Renal cortex interstitium (tissue), 11 donors: ENCODE results near the gene HECTD1. TPM values are rescaled to one million over a fixed set of nuclear protein-coding genes. Genes with fewer than 3 reads are reported as not detected.
A peak's percentile ranks its signal among the peaks of the same experiment; 100 is the strongest.

ENCODE experiments used
- DNase-seq, 11 donors: peaks; one replicate each; pipeline ENCODE4 v3.0.0-alpha.2; 2013; ENCODE audit warnings: low read depth in 9 of 11, low spot score in 4 of 11; ENCODE audit errors: extremely low read depth in 1 of 11
- polyA plus RNA-seq, 3 donors: library from polyadenylated mRNA; unstranded; fragments of 120-200 nt; gene quantifications; one replicate each; pipeline ENCODE4 v1.2.1, GENCODE V29; 2013; ENCODE audit not compliant: insufficient read length in 3 of 3

HECTD1 gene
- polyA plus RNA-seq, 3 donors = 165 to 195 (median 170) TPM

DNA sequence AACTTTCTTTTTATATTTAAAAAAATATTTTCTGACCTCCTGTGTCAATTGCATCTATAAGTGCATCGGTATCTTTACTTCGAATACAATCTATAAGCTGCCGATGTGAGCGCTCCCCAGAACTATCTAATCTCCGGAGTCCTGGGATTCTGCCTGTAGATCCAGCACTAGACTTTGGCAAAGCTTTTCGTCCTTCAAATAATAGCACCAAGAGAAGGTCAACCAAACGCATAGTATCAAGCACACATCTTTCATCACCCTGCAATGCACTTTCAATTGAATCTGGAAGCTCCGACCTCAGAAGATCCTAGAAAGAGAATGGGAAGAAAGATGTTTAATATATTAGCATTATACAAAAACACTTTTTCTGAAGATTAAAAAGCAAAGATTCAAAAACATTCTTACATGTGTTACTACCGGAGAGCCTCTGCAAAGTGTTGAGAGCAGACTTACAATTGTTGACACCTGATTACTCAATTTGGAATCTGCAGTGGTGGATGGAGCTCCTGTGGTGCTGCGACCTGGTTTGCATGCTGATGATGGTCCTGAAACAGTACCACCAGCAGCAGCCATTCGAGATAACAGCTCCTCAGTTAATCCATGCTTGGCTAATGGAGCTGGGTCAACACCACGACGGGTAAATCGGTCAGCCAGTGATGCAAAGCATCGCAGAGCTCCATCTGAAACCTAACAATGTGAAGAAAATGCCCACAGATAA is 34.3 kb downstream of the HECTD1 start:
- DNase-seq = no peak

DNA sequence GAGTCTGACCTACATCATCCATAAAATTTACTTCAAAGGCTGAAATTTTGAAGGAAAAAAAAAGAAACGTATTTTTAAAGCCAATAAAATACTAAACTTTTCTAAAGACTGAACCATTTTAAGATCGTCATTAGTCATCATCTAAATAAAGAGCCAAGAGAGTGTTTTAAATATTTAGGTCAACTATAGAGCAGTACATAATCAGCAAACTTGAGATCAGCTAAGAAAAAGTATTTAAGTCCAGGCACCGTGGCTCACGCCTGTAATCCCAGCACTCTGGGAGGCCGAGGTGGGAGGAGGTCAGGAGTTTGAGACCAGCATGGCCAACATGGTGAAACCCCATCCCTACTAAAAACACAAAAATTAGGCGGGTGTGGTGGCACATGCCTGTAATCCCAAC is 35.5 kb downstream of the HECTD1 start:
- no peak for DNase-seq

DNA sequence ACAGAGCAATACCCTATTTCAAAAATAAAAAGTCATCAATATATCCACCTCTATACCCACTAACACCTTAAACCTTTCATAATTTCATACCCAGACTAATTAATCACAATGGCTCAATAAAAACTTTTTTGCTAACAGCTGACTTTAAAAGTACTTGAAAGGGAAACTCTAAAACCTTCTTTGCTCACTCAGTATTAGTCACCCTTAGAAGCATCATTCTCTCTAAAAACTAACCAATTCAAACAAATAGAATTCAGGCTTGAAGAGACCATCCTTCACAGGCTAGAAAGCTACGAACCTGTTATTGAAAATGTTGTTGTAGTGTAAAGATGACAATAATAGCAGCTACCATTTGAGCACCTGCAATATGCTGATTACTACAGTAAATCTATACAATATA is 37.2 kb downstream of the HECTD1 start:
- DNase-seq = no peak

DNA sequence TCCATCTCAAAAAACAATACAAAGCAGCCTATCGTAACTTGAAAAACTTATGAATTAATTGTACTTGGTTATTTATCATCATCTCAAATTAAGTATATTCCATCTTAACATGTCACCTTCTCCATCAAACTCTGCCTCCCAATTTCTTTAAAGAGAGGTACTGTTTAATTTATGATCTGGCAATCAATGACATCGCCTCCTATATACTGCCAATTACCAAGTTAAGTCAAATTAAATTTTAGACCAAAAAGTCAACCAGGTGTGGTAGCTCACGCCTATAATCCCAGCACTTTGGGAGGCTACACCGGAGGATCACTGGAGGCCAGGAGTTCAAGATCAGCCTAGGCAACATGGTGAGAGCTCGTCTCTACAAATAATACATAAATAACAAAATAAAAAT is 37.7 kb downstream of the HECTD1 start:
- no peak for DNase-seq

DNA sequence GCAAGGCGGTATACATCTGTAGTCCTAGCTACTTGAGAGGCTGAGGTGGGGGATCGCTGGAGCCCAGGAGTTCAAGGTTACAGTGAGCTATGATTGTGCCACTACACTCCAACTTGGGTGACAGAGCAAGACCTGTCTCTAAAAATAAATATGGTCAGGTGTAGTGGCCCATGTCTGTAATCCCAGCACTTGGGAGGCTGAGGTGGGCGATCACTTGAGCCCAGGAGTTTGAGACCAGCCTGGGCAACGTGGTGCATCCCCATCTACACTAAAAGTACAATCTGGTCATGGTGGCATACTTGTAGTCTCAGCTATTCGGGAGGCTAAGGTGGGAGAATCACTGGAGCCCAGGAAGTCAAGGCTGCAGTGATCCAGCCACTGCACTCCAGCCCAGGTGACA is 40.6 kb downstream of the HECTD1 start:
- no peak for DNase-seq

DNA sequence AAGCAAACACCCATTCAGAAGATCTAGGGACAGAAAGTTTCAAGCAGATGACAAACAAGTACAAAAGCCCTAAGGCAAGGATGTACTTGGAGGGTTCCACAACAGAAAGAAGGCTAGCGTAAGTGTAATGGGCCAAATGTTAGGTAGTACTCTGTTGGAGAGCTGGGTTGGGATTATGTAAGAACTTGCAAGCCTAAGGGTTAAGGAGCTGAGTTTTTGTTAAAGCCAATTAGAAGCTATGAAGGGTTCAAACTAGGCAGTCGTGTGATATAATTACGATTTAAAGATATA is 41.4 kb downstream of the HECTD1 start:
- no peak for DNase-seq

DNA sequence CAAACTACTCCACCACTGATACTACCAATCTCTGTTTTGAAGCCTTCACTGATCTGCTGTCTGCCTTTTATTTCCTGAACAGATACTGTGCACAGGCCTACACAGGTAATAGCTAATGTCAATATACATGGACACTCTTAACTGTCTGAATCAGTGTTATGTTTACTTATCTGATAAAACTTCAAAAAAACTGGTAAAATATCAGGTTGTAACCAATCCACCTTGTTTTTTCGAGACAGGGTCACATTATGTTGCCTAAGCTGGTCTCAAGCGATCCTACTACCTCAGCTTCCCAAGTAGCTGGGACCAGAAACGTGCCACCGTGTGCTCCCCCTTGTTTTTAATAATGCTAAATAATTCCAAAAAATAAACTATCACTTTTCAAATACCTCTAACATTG is 43.5 kb downstream of the HECTD1 start:
- DNase-seq = no peak

DNA sequence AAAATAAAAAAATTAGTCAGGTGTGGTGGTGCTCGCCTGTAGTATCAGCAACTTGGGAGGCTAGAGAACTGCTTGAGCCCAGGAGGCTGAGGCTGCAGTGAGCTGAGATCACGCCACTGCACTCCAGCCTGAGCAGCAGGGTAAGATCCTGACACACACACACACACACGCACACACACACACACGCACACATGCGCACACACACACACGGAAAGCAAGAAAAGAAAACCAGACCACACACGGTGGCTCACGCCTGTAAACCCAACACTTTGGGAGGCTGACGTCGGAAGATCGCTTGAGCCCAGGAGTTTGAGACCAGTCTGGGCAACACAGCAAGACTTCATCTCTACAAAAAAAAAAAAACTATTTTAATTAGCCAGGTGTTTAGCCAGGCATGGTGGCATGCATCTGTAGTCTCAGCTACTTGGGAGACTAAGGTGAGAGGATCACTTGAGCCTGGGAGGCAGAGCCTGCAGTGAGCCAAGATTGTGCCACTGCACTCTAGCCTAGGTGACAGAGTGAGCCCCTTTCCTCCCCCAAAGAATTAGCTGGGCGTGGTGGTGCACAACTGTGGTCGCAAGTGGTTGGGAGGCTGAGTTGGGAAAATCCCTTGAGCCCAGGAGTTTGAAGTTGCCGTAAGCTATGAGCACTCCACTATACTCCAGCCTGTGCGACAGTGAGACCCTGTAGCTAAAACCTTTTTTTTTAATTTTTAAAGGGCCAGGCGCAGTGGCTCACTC is 44.5 kb downstream of the HECTD1 start:
- DNase-seq = no peak

DNA sequence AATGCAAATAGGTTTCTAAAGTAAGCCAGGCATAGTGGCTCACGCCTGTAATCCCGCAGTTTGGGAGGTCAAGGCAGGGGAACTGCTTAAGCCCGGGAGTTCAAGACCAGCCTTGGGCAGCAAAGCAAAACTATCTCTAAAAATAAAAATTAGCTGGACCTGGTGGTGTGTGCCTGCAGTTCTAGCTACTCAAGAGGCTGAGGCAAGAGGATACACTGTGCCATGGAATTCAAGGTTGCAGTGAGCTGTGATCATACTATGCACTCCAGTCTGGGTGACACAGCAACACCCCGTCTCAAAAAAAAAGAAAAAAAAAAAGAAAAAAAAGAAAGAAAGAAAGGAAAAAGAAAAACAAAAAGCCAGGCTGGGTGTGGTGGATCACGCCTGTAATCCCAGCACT is 46.3 kb downstream of the HECTD1 start:
- no peak for DNase-seq

DNA sequence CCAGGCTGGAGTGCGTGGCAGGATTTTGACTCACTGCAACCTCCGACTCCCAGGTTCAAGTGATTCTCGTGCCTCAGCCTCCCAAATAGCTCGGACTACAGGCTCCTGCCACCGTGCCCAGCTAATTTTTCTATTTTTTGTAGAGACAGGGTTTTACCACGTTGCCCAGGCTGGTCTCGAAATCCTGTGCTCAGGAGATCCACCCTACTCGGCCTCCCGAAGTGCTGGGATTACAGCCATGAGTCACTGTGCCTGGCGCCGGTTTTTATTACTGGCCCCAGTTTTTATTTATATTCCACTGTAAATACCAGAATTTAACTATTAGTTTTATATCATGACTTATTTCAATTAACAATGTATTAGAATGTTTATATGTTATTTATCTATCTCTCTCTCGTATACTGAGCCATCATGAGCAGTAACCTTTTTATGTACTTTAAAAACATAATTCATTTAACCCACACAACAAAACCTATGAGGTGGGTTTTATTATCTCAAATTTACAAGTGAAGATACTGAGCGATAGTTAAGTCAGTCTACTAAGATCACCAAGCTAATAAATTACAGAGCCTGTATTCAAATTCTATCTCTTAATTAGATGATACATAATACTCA is 47.8 kb downstream of the HECTD1 start:
- DNase-seq = no peak

DNA sequence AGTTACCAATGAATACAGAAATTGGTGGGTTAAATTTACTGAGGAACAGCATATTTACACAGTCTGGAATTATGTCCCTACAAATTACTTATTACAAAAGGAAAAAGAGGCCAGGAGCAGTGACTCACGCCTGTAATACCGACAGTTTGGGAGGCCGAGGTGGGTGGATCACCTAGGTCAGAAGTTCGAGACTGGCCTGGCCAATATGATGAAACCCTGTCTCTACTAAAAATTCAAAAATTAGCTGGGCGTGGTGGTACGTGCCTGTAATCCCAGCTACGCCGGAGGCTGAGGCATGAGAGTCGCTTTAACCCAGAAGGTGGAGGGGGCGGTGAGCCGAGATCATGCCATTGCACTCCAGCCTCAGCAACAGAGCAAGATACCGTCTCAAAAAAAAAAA is 52.6 kb downstream of the HECTD1 start:
- no peak for DNase-seq

DNA sequence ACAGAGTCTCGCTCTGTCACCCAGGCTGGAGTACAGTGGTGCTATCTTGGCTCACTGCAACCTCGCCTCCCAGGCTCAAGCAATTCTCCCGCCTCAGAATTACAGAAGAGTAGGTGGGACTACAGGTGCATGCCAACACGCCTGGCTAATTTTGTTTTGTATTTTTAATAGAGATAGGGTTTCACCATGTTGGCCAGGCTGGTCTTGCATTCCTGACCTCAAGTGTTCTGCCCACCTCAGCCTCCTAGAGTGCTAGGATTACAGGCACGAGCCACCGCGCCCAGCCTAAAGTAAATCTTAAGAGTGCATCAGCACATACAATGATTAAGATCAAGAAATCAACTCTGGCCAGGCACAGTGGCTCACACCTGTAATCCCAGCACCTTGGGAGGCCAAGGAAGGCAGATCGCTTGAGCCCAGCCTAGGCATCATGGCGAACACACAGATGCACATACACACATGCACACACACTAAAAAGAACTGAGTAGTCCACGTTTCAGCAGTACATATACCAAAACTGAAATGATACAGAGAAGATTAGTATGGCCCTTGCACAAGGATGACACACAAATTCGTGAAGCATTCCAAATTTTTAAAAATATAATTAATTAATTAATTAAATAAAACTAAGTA is 65.0 kb downstream of the HECTD1 start:
- DNase-seq = peak in 1 of 11 donors; percentile 6

DNA sequence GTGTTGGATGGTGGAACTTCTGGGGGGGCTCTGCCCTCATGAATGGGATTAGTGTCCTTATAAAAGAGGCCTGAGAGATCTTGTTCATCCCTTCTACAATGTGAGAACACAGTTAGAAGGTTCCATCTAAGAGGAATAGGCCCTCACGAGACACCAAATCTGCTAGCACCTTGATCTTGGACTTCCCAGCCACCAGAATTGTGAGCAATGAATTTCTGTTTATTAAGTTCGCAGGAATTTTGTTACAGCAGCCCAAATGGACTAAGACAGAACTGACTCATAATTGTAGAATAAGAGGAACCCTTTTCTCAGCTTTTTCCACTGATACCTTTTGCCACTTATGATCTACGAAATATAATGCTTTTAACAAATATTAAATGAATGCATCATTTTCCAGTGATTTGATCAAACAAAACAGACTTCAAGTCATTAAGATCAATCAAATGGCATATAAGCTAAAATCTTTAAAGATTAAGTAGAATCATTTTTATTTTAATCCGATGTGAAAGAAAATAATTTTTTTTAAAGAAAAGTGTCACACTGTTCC is 68.2 kb downstream of the HECTD1 start:
- DNase-seq = no peak

DNA sequence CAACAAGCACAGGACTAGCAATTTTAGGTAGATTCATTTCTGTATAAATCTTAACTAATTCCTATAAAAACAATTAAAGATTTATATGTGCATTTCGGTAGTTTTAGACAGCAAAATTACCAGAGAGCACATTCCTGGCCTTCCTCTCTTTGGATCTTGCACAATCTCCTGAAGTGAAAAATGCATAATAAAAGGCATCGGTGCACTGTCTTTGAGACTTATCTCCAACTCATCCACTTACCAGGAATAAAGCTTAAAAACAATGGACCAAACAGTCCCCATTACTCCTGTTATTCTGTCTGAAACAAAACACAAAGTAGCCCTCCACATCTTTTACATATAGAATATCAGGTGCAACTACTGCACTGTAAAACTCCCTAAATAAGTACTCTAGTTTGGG is 69.3 kb downstream of the HECTD1 start:
- no peak for DNase-seq

DNA sequence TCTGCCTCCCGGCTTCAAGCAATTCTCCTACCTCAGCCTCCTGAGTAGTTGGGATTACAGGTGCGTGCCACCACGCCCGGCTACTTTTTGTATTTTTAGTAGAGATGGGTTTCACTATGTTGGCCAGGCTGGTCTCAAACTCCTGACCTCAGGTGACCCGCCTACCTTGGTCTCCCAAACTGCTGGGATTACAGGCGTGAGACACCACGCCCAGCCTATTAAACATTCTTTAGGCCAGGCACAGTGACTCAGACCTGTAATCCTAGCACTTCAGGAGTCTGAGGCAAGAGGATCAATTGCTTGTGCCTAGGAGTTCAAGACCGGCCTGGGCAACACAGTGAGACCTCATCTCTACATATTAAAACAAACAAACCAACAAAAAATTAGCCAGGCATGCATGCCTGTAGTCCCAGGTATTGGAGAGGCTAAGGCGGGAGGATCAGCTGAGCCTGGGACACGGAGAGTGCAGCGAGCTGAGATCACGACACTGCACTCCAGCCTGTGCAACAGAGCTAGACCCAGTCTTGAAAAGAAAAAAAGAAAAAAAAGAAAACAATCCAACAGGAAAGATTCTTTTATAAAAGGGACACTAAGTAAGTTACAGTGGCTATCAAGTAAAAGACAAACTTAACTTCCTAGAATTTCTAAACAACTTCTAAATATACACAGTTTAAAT is 70.2 kb downstream of the HECTD1 start:
- no peak for DNase-seq

DNA sequence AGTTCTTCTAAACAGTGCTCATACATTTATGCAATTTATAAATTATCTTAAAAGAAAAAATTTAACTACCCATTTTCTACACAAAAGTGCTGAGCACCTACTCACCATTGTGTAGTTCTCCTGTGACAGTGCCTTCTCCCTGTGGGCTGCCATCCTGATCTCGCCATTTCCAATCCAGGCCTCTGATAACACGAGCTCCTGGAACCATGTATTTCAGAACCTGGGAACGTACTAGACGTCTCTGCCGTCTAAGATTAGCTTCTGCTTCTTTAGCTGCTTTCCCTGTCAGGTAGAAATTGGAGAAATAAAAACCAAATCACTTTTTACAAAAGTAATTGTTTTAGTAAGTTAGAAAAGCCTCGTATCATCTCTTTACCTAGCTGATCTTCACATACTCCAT is 74.5 kb downstream of the HECTD1 start:
- DNase-seq = no peak

DNA sequence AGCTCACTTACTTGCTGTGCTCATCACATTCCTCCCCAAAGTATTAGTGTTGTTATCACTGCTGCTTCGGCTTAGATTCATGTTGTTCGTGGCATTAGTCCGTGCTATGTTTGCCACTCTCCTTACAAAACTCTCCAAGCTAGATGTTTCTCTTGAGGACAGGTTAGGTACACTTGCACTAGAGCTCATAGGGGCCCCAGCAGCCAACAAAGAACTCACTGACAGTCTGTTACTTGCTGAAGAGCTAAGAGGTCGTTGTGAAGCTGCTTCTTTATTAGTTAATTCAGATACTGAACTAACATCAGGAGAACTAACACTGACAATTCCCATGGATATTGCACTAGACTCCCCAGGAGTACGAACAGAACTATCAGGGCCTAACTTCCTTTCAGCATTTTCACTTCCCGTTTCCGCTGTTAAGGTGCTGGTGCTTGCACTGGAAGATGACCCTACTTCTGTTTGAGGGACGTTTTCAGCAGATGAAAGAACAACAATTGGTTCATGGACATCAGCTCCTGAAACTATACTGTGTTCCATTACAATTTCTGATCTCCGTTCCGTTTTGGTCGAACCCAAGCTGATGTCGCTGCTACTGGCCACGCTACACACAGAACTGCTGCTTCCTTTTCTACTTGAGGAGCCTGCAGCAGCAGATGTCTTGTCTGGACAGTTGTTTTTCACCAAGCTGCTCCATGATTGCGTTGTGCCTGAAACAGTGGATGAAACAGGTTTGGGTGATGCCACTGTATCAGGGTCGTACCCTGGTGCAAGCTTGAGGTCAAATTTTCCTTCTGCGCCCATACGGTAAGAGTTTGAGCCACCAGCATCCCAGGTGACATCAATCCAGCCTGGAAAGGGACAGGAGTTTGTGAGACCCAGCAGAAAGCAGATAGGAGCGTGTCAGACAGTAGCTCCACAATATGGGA is 78.7 kb downstream of the HECTD1 start:
- DNase-seq = no peak

DNA sequence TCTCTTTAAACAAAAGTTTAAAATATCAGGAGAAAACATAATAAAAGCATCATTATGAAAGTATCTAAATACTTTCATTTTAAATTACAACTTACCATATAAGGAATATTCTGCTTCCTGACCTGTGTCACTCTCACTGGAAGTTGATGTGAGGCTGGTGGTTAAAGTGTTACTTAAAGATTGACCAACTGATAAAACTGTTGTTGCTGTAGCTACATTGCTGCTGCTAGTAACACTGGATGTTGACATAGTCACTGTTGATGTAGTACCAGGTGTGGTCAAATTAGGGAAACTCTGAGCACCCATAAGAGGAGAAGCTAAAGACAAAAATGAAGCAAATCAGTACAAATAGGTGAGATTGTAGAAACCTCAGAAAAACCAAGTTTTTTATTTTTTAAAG is 79.9 kb downstream of the HECTD1 start:
- DNase-seq = peak in 1 of 11 donors; percentile 9
